HG03575 (cell line): ENCODE data around the gene SYCP3.

Source experiments
- ATAC-seq: cut with Tn5 transposase; IDR thresholded peaks from one replicate; pipeline ENCODE4 v1.9.1; 2021; ENCODE audit not compliant: unreplicated experiment, insufficient number of reproducible peaks, low FRiP score; ENCODE audit errors: extremely low read depth

The SYCP3 gene

GRCh38 chr12:101738920-101739665, at the start of gene SYCP3:
Gene SYCP3 (minus strand): TSS chr12:101739462. CDS start chr12:101737935, 1,527 bp downstream.
- ATAC-seq, result no peak

GRCh38 chr12:101785671-101786070, 46.4 kb upstream of the SYCP3 start:
- no peak for ATAC-seq

- ATAC-seq, result no peak
These were observed 45.1 kb upstream of the SYCP3 start for GRCh38 chr12:101784376-101784775.

GRCh38 chr12:101783838-101784237, 44.6 kb upstream of the SYCP3 start:
- no peak for ATAC-seq

- ATAC-seq, result no peak
These were observed 43.9 kb upstream of the SYCP3 start for GRCh38 chr12:101783150-101783549.

GRCh38 chr12:101782273-101782731, 43.0 kb upstream of the SYCP3 start:
- ATAC-seq, result no peak

GRCh38 chr12:101781834-101782233, 42.6 kb upstream of the SYCP3 start:
- no peak for ATAC-seq

GRCh38 chr12:101780599-101780998, 41.3 kb upstream of the SYCP3 start:
- ATAC-seq, result no peak

GRCh38 chr12:101779626-101780025, 40.4 kb upstream of the SYCP3 start:
- no peak for ATAC-seq

- no peak for ATAC-seq
These were observed 39.9 kb upstream of the SYCP3 start for GRCh38 chr12:101779200-101779599.

- no peak for ATAC-seq
These were observed 38.7 kb upstream of the SYCP3 start for GRCh38 chr12:101777978-101778377.

- no peak for ATAC-seq
These were observed 38.2 kb upstream of the SYCP3 start for GRCh38 chr12:101777485-101777884.

- no peak for ATAC-seq
These were observed 36.6 kb upstream of the SYCP3 start for GRCh38 chr12:101775816-101776215.

- ATAC-seq, result no peak
These were observed 34.4 kb upstream of the SYCP3 start for GRCh38 chr12:101773650-101774162.

GRCh38 chr12:101772012-101772775, 32.9 kb upstream of the SYCP3 start:
- ATAC-seq, result no peak

- ATAC-seq, result no peak
These were observed 30.6 kb upstream of the SYCP3 start for GRCh38 chr12:101769865-101770264.

GRCh38 chr12:101768781-101769180, 29.5 kb upstream of the SYCP3 start:
- ATAC-seq, result no peak

- ATAC-seq, result no peak
These were observed 28.3 kb upstream of the SYCP3 start for GRCh38 chr12:101767537-101767936.

- ATAC-seq, result no peak
These were observed 25.0 kb upstream of the SYCP3 start for GRCh38 chr12:101764051-101764792.
